ENCODE measurements around the gene HOGA1.
"Not testable (repeated sequence)": the region's sequence is repeated elsewhere in the genome, so short reads cannot be mapped to it uniquely, and the experiment has no call there.

Gene HOGA1

DNA sequence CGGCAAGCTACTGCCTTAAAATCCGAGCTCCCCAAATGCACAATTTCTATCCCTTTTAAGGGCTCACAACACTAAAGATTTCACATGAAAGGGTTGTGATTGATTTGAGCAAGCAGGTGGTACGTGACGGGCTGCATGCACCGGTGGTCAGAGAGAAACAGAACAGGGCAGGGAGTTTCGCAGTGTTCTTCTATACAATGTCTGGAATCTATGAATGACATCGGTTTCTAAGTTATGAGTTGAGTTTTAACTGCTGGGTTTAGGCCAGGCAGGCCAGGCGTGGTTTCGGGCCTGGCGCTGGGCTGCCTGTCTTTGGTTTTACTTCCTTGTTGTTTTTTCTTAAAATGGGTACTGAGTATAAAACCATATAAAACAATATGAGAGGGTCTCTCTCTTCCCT lies 28.6 kb upstream of the HOGA1 start:
- not testable (repeated sequence) for DNase-seq

DNA sequence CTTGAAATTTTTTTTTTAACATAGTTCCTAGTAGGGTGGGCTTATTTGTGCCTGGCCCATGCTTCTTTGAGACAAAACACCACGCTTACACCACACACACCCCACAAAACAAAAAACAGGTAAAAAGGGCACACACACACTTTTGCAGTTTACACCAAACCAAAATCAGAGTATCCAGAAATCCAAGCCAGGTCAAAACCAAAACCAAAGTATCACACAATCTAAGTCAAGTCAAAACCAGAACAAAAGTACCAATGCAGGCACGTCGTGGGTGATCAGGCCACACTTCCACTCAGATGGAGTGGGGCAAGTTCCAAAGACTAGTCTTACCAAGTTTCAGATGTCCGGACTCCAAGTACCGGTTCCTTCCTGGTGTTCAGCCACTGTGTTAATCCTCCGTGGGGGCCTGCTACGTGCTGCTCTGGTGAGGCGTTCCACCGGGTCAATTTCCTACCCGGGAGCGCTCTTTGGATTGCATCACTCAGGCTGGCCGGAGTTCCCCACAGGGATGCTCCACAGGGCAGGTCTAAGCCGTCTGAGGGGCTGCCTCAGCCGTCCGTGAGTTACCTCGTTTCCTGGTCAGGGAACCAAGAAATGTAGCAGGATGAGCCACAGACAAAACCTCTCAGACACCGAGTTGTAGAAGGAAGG lies 23.3 kb upstream of the HOGA1 start:
- DNase-seq: not testable (repeated sequence)

DNA sequence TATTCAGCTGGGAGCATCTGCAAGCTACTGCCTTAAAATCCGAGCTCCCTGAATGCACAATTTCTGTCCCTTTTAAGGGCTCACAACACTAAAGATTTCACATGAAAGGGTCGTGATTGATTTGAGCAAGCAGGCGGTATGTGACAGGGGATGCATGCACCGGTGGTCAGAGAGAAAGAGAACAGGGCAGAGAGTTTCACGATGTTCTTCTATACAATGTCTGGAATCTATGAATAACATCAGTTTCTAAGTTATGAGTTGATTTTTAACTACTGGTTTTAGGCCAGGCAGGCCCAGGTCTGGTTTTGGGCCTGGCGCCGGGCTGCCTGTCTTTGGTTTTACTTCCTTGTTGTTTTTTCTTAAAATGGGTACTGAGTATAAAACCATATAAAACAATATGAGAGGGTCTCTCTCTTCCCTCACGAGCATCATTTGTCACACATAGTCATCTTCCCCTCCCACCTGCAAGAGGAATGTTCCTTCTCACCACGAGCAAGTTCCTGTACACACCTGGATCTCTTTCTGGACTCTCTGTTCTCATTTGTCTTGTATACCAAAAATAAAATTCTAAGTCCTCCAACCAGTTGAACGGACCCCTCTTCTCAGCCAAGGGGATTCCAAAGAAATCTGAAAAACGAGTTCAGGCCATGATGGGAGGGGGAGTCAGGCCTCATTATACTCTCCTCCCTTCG lies 22.7 kb upstream of the HOGA1 start:
- DNase-seq: not testable (repeated sequence)

DNA sequence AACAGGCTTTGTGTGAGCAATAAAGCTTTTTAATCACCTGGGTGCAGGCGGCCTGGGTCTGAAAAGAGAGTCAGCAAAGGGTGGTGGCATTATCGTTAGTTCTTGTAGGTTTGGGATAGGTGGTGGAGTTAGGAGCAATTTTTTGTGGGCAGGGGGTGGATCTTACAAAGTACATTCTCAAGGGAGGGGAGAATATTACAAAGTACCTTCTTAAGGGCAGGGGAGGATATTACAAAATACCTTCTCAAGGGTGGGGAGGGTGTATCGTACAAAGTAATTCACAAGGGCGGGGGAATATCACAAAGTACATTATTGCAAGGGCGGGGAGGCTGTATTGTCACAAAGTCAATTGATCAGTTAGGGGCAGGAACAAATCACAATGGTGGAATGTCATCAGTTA lies 21.9 kb upstream of the HOGA1 start:
- not testable (repeated sequence) for DNase-seq

DNA sequence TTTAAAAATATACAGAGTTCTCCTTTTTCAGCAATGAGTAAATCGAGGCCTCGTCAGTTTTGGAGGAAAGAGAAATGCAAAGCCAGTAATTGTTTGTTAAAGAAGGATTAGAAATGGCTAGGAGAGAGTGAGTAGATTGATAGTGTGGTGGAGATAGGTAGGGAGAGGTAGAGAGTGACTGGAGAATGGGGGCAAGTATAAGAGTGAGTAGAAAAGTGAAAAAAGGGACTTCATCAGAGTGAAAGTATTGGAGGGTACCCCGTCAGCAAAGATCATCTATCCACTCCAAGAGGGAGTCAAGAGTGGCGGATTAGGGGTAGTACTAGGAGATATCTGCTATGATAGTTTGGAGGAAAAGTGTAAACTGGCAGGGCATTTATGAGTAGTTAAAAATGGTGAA lies 20.9 kb upstream of the HOGA1 start:
- DNase-seq: no peak

DNA sequence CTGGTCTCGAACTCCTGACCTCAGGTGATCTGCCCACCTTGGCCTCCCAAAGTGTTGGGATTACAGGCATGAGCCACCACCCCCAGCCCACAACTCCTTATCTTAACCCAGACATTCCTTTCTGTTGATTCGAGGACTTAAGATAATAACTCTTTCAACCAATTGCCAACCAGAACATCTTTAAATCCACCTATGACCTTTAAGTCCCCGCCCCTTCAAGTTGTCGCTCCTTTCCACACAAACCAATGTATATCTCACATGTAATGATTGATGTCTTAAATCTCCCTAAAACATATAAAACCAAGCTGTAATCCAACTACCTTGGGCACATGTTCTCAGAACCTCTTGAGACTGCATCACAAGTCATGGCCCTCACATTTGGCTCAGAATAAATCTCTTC lies 19.4 kb upstream of the HOGA1 start:
- no peak for DNase-seq

DNA sequence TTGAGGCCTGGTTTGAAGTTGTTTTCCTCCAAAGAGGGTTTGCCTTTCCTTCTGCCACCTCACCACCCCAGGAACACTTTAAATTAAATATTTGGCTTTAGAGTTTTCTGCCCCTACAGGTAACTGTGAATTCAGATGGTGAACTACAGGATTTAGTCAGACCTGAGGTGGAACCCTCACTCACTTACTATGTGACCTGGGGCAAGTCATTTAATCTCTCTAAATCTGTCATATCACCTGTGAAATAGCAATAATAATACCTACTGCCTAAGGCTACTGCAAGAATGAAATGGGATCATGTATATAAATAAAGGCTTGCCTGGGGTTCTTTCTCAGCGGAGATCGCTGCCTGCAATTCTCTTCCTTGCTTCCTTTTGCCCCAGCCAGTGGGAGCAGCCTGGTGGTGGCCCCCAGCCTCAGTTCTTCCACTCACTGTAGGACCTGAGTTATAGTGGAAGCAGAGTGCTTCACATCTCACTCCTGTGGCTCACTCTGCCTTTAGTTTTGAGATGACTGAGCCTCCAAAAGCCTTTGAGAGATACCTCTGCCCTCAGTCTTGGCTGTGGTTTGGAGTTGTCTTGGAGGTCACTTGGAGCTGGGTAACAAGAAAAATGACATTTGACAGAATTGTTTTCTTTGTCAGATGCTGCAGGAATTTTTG lies 17.7 kb upstream of the HOGA1 start:
- no peak for DNase-seq

DNA sequence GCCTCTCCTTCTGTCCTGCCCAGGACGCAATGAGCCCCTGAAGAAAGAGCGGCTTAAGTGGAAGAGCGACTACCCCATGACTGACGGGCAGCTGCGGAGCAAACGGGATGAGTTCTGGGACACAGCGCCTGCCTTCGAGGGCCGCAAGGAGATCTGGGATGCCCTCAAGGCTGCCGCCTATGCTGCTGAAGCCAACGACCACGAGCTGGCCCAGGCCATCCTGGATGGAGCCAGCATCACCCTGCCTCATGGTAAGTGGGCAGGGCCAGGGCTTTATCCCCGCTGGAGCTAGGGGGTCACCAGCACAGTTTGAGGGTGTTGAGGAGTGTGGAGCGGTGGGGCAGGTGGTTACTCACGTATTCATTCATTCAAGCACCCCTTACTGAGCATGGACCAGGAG lies 16.3 kb upstream of the HOGA1 start:
- no peak for DNase-seq

DNA sequence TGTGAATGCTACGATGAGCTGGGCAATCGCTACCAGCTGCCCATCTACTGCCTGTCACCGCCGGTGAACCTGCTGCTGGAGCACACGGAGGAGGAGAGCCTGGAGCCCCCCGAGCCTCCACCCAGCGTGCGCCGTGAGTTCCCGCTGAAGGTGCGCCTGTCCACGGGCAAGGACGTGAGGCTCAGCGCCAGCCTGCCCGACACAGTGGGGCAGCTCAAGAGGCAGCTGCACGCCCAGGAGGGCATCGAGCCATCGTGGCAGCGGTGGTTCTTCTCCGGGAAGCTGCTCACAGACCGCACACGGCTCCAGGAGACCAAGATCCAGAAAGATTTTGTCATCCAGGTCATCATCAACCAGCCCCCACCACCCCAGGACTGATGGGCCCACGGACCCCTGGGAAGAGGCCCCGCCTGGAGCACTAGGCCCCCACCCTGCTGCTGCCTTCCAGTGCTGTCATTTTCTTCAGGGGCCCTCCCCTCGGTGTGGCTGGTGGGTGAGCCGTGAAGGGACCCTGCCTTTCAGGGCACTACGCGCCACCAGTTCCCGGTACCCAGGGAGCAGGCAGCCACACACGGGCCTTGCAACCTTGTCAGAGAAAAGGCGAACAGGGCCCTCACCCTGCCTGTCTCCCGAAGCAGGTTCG lies 13.9 kb upstream of the HOGA1 start:
- DNase-seq: no peak

DNA sequence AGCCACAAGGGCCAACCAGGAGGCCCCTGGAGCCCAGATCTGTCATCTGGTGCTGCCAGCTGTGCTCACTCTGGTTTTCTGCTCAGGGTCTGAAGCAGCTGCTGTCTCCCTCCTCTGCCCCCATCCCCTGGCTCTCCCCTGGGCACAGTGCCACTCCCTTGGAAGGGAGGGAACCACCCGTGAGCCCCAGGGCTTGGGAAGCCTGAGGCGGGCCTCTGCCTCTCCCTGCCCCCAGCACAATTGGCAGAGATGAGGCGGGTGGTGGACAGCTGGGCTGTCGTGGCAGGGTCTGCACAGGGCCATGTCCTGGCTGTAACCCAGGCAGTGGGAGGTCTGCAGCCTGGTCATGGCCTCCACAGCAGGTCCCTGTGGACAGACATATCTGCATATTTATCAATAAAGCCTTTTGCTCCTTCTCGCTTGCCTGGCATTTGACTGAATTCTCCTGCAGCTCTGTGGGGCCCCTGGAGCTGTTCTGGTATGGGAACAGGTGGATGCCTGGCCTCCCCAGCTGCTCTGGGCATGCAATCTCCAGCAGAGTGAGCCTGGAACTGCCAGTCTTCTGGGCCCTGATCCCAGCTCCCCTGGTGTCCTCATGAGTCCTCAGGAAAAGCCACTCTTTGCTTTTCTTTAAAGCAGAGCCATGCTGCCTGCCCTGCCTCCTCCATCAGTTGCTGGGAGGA lies 13.3 kb upstream of the HOGA1 start:
- no peak for DNase-seq

DNA sequence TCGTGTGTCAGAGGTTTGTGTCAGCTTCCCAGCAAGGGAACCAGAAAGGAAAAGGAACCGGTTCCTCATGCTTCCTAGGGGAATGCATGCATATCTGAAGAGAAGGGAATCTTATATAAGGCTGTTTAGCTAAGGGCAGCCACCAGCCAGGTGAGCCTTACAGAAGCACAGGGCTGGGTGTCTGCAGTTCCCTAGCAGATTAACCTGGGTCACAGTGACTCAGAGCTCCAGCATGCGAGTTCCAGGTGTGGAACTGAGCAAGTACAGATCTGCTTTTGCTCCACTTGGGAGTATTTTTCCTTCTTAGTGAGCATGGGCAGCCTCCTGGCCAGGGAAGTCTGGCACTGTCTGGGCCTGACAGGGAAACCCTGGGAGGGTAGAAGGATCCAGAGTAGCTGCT lies 12.6 kb upstream of the HOGA1 start:
- no peak for DNase-seq

DNA sequence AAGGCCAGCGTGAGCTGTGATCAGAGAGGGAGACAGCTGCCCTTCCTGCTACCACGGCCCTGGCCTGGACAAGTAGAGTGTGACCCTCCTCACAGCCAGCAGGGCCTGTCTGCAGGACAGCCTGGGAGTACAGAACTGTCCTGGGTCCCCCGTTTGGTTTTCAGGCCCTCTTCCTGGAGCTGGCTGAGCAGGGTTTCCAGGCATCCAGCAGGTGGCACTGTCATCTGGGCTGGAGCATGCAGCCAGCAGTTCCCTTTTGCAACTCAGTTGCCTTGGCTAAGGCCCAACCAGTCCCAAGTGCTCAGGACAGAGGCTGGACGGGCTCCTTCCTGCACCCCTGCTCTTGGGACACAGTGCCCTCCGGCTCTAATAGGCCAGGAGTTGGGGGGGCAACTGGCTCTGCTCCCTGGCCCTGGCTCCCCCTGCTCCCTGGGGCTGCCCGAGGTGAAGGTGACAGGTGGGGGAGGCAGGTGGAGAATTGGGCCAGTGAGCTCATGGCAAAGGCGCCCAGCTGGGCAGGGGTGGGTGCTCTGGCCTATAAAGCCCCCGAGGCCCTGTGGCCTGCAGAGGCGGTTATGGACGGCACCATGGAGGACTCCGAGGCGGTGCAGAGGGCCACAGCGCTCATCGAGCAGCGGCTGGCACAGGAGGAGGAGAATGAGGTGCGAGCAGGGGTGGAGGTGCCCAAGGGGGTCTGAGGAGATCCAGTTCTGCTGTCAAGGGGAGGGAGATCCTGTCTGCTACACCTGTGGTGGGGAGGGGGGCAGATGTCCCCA lies 11.8 kb upstream of the HOGA1 start, which contains the start of gene ANKRD2:
Gene ANKRD2 (plus strand): TSS at position 566 of the 776 bp plus-strand sequence. CDS start 10 bp downstream, at position 576.
- peak; percentile 11 to 26 (median 15) for DNase-seq

DNA sequence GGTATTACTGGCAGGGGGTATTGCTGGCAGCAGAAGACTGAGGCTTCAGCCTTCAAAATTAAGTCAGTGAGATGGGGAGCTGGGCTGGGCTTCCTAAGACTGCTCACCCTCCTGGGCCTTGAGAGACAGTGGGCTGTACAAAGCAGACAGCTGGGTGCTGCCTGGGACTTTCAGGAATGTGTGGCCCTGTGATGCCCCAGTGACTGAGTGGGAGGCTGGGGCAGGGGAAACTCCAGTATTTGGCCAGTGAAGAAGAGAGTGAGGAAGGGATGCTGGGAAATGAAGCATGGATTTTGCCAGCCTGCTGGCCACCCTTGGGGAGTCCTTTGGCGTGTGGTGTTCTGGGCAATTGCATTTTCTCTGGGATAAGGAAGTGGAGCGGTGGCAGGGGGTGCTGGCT lies 11.2 kb upstream of the HOGA1 start:
- DNase-seq: no peak

DNA sequence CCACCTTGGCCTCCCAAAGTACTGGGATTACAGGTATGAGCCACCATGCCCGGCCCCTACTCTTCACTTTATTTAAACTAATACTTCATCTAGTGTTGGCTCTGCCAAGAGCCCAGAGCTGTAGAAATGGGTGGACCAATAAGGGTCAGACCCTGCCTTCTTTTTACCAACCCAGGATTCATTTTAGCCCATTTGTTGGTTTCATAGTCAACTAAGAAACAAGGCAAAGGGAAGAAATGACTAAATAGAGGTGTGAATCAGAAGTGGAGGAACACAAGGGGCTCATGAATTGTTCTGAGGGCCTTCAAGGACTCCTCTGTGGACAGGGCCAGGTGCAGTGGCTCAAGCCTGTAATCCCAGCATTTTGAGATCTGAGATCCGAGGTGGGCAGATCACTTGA lies 10.5 kb upstream of the HOGA1 start:
- DNase-seq: no peak

DNA sequence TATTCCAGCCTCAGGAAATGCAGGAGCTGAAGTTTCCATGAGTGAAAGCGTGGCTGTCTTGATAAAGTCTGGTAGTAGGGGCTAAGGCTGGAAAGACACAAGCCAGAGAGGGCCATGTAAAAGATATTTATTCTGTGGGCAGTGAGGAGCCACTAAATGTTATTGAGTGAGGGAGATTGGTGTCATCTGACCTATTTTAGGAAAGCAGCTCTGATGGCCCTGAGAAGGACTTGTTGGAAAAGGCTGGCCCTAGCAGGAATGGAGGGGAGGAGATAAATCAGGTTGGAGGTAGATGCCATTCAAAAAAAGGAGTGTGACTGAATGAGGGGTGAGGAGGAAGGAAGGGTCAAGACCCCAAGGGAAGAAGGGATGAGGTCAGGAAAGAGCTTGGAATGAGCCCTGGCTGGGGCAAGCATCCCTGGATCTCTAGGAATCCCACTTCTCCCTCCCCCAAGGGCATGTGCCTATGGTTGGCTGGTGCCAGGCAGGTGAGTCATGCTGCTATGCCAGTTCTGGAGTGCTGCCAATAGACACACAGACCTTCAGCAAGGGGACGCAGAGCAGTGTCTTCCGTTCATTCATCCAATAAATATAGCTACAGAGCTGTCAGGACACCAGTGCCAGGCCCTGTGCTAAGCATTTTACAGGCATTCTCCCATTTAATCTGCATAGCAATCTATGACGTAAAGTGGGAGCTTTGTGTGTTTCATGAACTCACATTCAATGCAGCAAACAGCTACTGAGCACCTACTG lies 9.6 kb upstream of the HOGA1 start:
- no peak for DNase-seq

DNA sequence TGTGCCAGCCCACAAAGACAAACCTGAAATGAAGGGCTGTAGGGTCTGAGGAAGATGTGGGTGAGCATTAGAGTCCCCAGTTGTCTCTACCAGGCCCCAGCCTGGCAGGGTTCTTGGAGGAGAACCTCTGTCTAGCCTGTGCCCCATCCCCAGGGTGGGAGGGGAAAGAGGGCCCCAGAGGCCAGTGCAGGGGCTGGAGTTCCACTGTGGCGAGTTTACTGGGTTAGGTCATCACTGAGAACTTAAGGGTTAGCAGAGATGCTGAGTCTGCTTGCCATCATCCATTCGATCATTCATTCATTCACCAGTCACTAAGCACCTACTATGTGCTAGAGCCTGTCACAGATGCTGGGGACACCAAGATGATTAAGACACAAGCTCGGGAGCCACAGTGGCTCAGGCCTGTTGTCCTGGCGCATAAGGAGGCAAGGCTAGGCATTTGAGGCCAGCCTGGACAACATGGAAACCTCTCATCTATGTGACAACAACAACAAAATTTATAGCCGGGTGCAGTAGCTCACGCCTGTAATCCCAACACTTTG lies 9.0 kb upstream of the HOGA1 start:
- DNase-seq: no peak

DNA sequence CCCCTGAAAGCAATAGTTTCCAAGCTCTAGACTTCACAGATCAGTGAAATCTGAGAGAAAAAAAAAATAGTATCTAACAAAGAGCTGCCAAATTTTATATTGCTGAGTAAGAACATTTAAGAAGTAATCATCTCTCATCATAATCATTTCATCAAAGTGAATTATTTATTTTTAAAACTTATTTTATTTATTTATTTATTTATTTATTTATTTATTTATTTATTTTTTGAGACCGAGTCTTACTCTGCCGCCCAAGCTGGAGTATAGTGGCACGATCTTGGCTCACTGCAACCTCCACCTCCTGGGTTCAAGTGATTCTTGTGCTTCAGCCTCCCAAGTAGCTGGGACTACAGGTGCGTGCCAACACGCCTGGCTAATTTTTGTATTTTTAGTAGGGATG lies 7.7 kb upstream of the HOGA1 start:
- not testable (repeated sequence) for DNase-seq

DNA sequence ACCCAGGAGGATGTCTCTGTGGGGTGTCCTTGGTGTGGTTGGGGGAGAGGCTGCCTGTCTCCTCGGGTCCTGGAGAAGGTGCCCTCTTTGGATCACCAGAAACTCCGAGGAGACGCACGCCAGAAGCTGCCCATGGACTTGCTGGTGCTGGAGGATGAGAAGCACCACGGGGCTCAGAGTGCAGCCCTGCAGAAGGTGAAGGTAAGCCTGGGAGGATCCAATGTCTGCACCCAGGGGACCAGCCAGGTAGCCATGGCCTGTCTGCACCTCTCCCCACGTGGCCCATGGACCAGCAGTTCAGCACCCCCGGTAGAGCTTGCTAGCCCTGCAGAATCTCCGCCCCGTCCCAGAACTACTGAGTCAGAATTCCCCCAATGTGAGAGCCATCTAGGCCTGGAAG lies 6.5 kb upstream of the HOGA1 start:
- no peak for DNase-seq

DNA sequence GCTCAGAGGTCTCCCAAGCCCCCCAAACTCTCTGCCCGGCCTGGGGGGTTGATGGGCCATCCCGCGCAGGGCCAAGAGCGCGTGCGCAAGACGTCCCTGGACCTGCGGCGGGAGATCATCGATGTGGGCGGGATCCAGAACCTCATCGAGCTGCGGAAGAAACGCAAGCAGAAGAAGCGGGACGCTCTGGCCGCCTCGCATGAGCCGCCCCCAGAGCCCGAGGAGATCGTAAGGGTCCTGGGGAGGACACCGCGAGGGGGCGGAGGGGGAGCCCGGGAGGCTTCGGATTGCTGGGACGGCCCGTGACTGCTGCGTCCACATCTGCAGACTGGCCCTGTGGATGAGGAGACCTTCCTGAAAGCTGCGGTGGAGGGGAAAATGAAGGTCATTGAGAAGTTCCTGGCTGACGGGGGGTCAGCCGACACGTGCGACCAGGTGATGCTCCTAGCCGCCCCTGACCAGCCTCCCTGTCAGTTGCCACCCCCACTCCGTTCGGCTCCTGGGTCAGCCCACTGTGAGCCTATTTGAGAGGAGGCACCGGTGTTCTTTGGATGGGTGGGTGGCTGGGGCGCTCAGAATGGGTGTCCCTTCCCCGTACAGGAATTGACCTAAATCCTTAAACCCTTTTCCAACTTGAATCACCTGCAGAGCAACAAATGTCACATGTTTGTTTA lies 5.9 kb upstream of the HOGA1 start:
- no peak for DNase-seq

Measured in activated CD4-positive, CD25-positive, alpha-beta regulatory T cell (primary cell).